H9 (cell line): Measurements from ENCODE around the gene CLK2. TPM values are rescaled to one million over a fixed set of nuclear protein-coding genes. Genes with fewer than 3 reads are reported as not detected.

Source experiments
- DNase-seq: peaks from one replicate; pipeline ENCODE4 v3.0.0-alpha.2; 2017
- H2AFZ ChIP-seq: one replicate; pipeline ENCODE4 v1.6.1; 2013; ENCODE audit warnings: mild to moderate bottlenecking, low read length, control low read depth, moderate library complexity
- H2AK5ac ChIP-seq: 2 replicates; pipeline ENCODE4 v1.6.1; 2013; ENCODE audit warnings: low read length, control low read depth, mixed read lengths; ENCODE audit not compliant: insufficient read length
- H2BK120ac ChIP-seq: one replicate; pipeline ENCODE4 v1.6.1; 2013; ENCODE audit warnings: low read depth, mild to moderate bottlenecking, low read length, control low read depth, inconsistent platforms; ENCODE audit not compliant: poor library complexity, severe bottlenecking
- H2BK12ac ChIP-seq: 2 replicates; pipeline ENCODE4 v1.6.1; 2013; ENCODE audit warnings: low read length, control low read depth, mixed read lengths, low read depth; ENCODE audit not compliant: insufficient read length
- H2BK15ac ChIP-seq: 2 replicates; pipeline ENCODE4 v1.6.1; 2013; ENCODE audit warnings: low read depth, low read length, control low read depth
- H2BK20ac ChIP-seq: one replicate; pipeline ENCODE4 v1.6.1; 2013; ENCODE audit warnings: low read depth, mild to moderate bottlenecking, low read length, control low read depth, inconsistent platforms; ENCODE audit not compliant: poor library complexity, severe bottlenecking
- H2BK5ac ChIP-seq: 2 replicates; pipeline ENCODE4 v1.6.1; 2013; ENCODE audit warnings: low read length, control low read depth, mixed read lengths; ENCODE audit not compliant: insufficient read length
- H3K14ac ChIP-seq: 2 replicates; pipeline ENCODE4 v1.6.1; 2013; ENCODE audit warnings: low read length, control low read depth; ENCODE audit not compliant: insufficient read depth
- H3K18ac ChIP-seq: 2 replicates; pipeline ENCODE4 v1.6.1; 2013; ENCODE audit warnings: low read depth, mild to moderate bottlenecking, mixed read lengths, low read length, control low read depth; ENCODE audit not compliant: insufficient read length
- H3K23ac ChIP-seq: 2 replicates; pipeline ENCODE4 v1.6.1; 2013; ENCODE audit warnings: low read length, control low read depth, mixed read lengths, low read depth; ENCODE audit not compliant: insufficient read length
- H3K23me2 ChIP-seq: 2 replicates; pipeline ENCODE4 v1.6.1; 2013; ENCODE audit warnings: low read depth, mild to moderate bottlenecking, mixed read lengths, low read length, control low read depth; ENCODE audit not compliant: insufficient read length, poor library complexity, severe bottlenecking
- H3K27ac ChIP-seq: 2 replicates; pipeline ENCODE4 v1.5.1; 2013; ENCODE audit warnings: low read length, control low read depth, mixed read lengths, low read depth; ENCODE audit not compliant: insufficient read length
- H3K27me3 ChIP-seq: 2 replicates; pipeline ENCODE4 v1.6.1; 2013; ENCODE audit warnings: low read length, control low read depth, inconsistent platforms; ENCODE audit not compliant: insufficient read depth
- H3K4ac ChIP-seq: 2 replicates; pipeline ENCODE4 v1.6.1; 2013; ENCODE audit warnings: low read depth, mild to moderate bottlenecking, control low read depth, inconsistent platforms, low read length, moderate library complexity
- H3K4me1 ChIP-seq: 2 replicates; pipeline ENCODE4 v1.6.1; 2013; ENCODE audit warnings: low read length, control low read depth, inconsistent platforms; ENCODE audit not compliant: insufficient read depth
- H3K4me2 ChIP-seq: 2 replicates; pipeline ENCODE4 v1.6.1; 2013; ENCODE audit warnings: low read length, control low read depth, mixed read lengths; ENCODE audit not compliant: insufficient read length, insufficient read depth
- H3K56ac ChIP-seq: 2 replicates; pipeline ENCODE4 v1.6.1; 2013; ENCODE audit warnings: low read depth, mild to moderate bottlenecking, mixed read lengths, low read length, control low read depth; ENCODE audit not compliant: insufficient read length
- H3K79me1 ChIP-seq: 2 replicates; pipeline ENCODE4 v1.6.1; 2013; ENCODE audit warnings: low read depth, mild to moderate bottlenecking, moderate library complexity, low read length, control low read depth, inconsistent platforms; ENCODE audit not compliant: insufficient read depth, poor library complexity, severe bottlenecking
- H3K79me2 ChIP-seq: 2 replicates; pipeline ENCODE4 v1.6.1; 2013; ENCODE audit warnings: low read length, control low read depth, inconsistent platforms; ENCODE audit not compliant: insufficient read depth
- H3K9ac ChIP-seq: 2 replicates; pipeline ENCODE4 v1.6.1; 2013; ENCODE audit warnings: low read length, control low read depth, mixed read lengths; ENCODE audit not compliant: insufficient read length; ENCODE audit errors: extremely low read depth
- H3K9me3 ChIP-seq: one replicate; pipeline ENCODE4 v1.6.1; 2013; ENCODE audit warnings: low read depth, low read length, inconsistent platforms; ENCODE audit not compliant: control insufficient read depth
- H3T11ph ChIP-seq: one replicate; pipeline ENCODE4 v1.6.1; 2013; ENCODE audit warnings: mild to moderate bottlenecking, low read length, control low read depth, inconsistent platforms
- H4K20me1 ChIP-seq: one replicate; pipeline ENCODE4 v1.6.1; 2013; ENCODE audit not compliant: control insufficient read depth, insufficient read length, insufficient read depth
- H4K5ac ChIP-seq: 2 replicates; pipeline ENCODE4 v1.6.1; 2013; ENCODE audit warnings: low read depth, mild to moderate bottlenecking, mixed read lengths, low read length, control low read depth; ENCODE audit not compliant: insufficient read length
- H4K8ac ChIP-seq: replicated peaks from 2 replicates; pipeline ENCODE4 v1.6.1; 2013; ENCODE audit warnings: low read length, control low read depth, mixed read lengths, low read depth; ENCODE audit not compliant: insufficient read length
- H4K91ac ChIP-seq: 2 replicates; pipeline ENCODE4 v1.6.1; 2013; ENCODE audit warnings: low read depth, mild to moderate bottlenecking, moderate library complexity, mixed read lengths, low read length, control low read depth; ENCODE audit not compliant: insufficient read length
- H3K27ac Mint-ChIP-seq, 3 experiments: 2 replicates in 2 of 3; 3 replicates in 1 of 3; pipeline ENCODE4 v1.8.0; 2020 to 2021; ENCODE audit warnings: mixed read lengths in 3 of 3, mild to moderate bottlenecking in 1 of 3, moderate library complexity in 1 of 3
- H3K27me3 Mint-ChIP-seq: 2 replicates; pipeline ENCODE4 v1.8.0; 2021; ENCODE audit warnings: low read depth, mild to moderate bottlenecking, moderate library complexity, mixed read lengths
- H3K36me3 Mint-ChIP-seq, 3 experiments: 2 replicates in 2 of 3; 3 replicates in 1 of 3; pipeline ENCODE4 v1.8.0; 2020 to 2021; ENCODE audit warnings: low read depth in 3 of 3, mixed read lengths in 3 of 3; ENCODE audit not compliant: insufficient read depth in 1 of 3
- H3K4me1 Mint-ChIP-seq, 2 experiments: 2 replicates each; pipeline ENCODE4 v1.8.0; 2020; ENCODE audit warnings: mixed read lengths in 2 of 2
- H3K4me3 Mint-ChIP-seq, 2 experiments: 2 replicates in 1 of 2; 3 replicates in 1 of 2; pipeline ENCODE4 v1.8.0; 2020 to 2021; ENCODE audit warnings: mild to moderate bottlenecking in 2 of 2, mixed read lengths in 2 of 2, moderate library complexity in 1 of 2
- H3K9me3 Mint-ChIP-seq, 2 experiments: 2 replicates in 1 of 2; 3 replicates in 1 of 2; pipeline ENCODE4 v1.8.0; 2020; ENCODE audit warnings: mild to moderate bottlenecking in 2 of 2, mixed read lengths in 2 of 2, moderate library complexity in 1 of 2
- CTCF ChIP-seq: fragments of 200-600 bp; sonication (generic); conservative IDR thresholded peaks from 3 replicates; pipeline ENCODE4 v1.8.0; 2021; ENCODE audit warnings: antibody characterized with exemption, mild to moderate bottlenecking
- WGBS: extraction: QIAGEN DNeasy Blood & Tissue Kit; methylation state at CpG from one replicate; pipeline ENCODE4 v1.1.7; 2013; ENCODE audit warnings: missing lambda C conversion rate, low lambda C conversion rate, mixed read lengths; ENCODE audit not compliant: insufficient read length; ENCODE audit errors: extremely low coverage; 5-methylcytosine and 5-hydroxymethylcytosine counted together
- long read RNA-seq: library from polyadenylated mRNA; unstranded; transcript quantifications from one replicate; pipeline ENCODE4 v2.0.0, GENCODE V29; 2020
- total RNA-seq: library from RNA; stranded (reverse); gene quantifications from 2 replicates; pipeline ENCODE4 v1.2.1, GENCODE V29; 2021

The CLK2 gene
- 77.5 and 81.5 TPM in 2 replicates for total RNA-seq
- long read RNA-seq, partial matches to known transcripts, result 10 of 33 reads
- long read RNA-seq, other reads (novel, unspliced or antisense), result 18 of 33 reads

- H2BK15ac ChIP-seq, result no peak within 1 kb of the TSS
- peak within 1 kb of the TSS; percentile 89 to 96 for H3K4me3 Mint-ChIP-seq
- H3K18ac ChIP-seq, result peak within 1 kb of the TSS; percentile 85
- no CpG with 5 or more reads among the region's 61 CpGs for WGBS
- H3K56ac ChIP-seq, result no peak within 1 kb of the TSS
- H3K27me3 ChIP-seq, result no peaks in the 10 kb centered on the region
- H3K27me3 Mint-ChIP-seq, result peaks cover 4% of the 10 kb centered on the region; the same call in 1 of the 2 replicates
- no peak within 1 kb of the TSS for H4K91ac ChIP-seq
- H3K9me3 Mint-ChIP-seq, result 0 out of 5 replicates have a peak, but pooled peaks cover 0 to 3% of the 10 kb centered on the region in 2 experiments
- H3K79me1 ChIP-seq, result peaks cover 4% of the 10 kb centered on the region
- H2AK5ac ChIP-seq, result no peak within 1 kb of the TSS
- H3K9ac ChIP-seq, result peak within 1 kb of the TSS; percentile 79
- peaks cover 19 to 31% of the 10 kb centered on the region in 2 experiments for H3K4me1 Mint-ChIP-seq
- H3K14ac ChIP-seq, result peak within 1 kb of the TSS; percentile 74; the same call in 1 of the 2 replicates
- no peak within 1 kb of the TSS for H2BK5ac ChIP-seq
- no peak within 1 kb of the TSS for H4K5ac ChIP-seq
- TF ChIP-seq CTCF, result no peak
- peak within 1 kb of the TSS; percentile 46 for H2AFZ ChIP-seq
- H3K4me1 ChIP-seq, result peaks cover 6% of the 10 kb centered on the region
- H3K23ac ChIP-seq, result no peak within 1 kb of the TSS
- H3K27ac ChIP-seq, result peak within 1 kb of the TSS; percentile 29
- H3K36me3 Mint-ChIP-seq, result peaks cover 31 to 43% (median 38%) of the 10 kb centered on the region in 3 experiments; a peak in 6 of 7 replicates
- H3K79me2 ChIP-seq, result peaks cover 11% of the 10 kb centered on the region
- no peak within 1 kb of the TSS for H2BK20ac ChIP-seq
- H3K4me2 ChIP-seq, result peak within 1 kb of the TSS; percentile 85
- no peak within 1 kb of the TSS for H4K8ac ChIP-seq
- H3T11ph ChIP-seq, result no peak within 1 kb of the TSS
- H4K20me1 ChIP-seq, result no peaks in the 10 kb centered on the region
- no peaks in the 10 kb centered on the region for H3K9me3 ChIP-seq
- peak within 1 kb of the TSS; percentile 96 to 98 (median 96) for H3K27ac Mint-ChIP-seq
- peak; percentile 98 for DNase-seq
- no peak within 1 kb of the TSS for H3K4ac ChIP-seq
- H3K23me2 ChIP-seq, result peaks cover 17% of the 10 kb centered on the region
- H2BK120ac ChIP-seq, result no peak within 1 kb of the TSS
- no peak within 1 kb of the TSS for H2BK12ac ChIP-seq
Observed at GRCh38 chr1:155273343-155274245, at the start of gene CLK2. CLK2 (minus strand) TSS chr1:155273504; CDS start chr1:155270977, 2,527 bp downstream.
